Esophagus squamous epithelium (tissue), 5 donors: ENCODE measurements around the gene GSE1. TPM values are rescaled to one million over a fixed set of nuclear protein-coding genes. Genes with fewer than 3 reads are reported as not detected.
A peak's percentile ranks its signal among the peaks of the same experiment; 100 is the strongest.

Experiments used
- DNase-seq: peaks from one replicate; lab custom pipeline; 2025; lab: John Stamatoyannopoulos, UW
- H3K27ac ChIP-seq, 4 donors: fragments of 200-600 bp; sonication (generic); one replicate each; pipeline ENCODE4 v1.5.1; 2016 to 2019; ENCODE audit warnings: mild to moderate bottlenecking in 1 of 4
- H3K27me3 ChIP-seq, 4 donors: fragments of 200-600 bp; sonication (generic); 1 replicate in 3 of 4; 2 replicates in 1 of 4; pipeline versions ENCODE4 v1.5.1 to v1.6.0; 2017 to 2021; ENCODE audit warnings: antibody characterized with exemption in 1 of 4
- H3K36me3 ChIP-seq, 3 donors: fragments of 200-600 bp; sonication (generic); one replicate each; pipeline ENCODE4 v1.5.1; 2016 to 2019
- H3K4me1 ChIP-seq, 3 donors: fragments of 200-600 bp; sonication (generic); one replicate each; pipeline ENCODE4 v1.5.1; 2017 to 2019
- H3K4me3 ChIP-seq, 4 donors: fragments of 200-600 bp; sonication (generic); 1 replicate in 3 of 4; 2 replicates in 1 of 4; pipeline ENCODE4 v1.5.1; 2016 to 2019; ENCODE audit warnings: mild to moderate bottlenecking in 2 of 4, moderate library complexity in 1 of 4
- H3K9me3 ChIP-seq, 3 donors: fragments of 200-600 bp; sonication (generic); one replicate each; pipeline ENCODE4 v1.5.1; 2016 to 2019
- CTCF ChIP-seq, 6 experiments: fragments of 450-650 bp in 4 of 6; fragments of 200-600 bp in 2 of 6; sonication (generic) in 2 of 6; IDR thresholded peaks; one replicate each; pipeline ENCODE4 v1.5.1; 2016 to 2019; ENCODE audit warnings: antibody characterized with exemption in 6 of 6, mild to moderate bottlenecking in 4 of 6, moderate library complexity in 4 of 6
- POLR2A ChIP-seq, 4 donors: fragments of 450-650 bp; IDR thresholded peaks; one replicate each; pipeline ENCODE4 v1.6.1; 2017; ENCODE audit warnings: antibody characterized with exemption in 4 of 4, mild to moderate bottlenecking in 4 of 4, moderate library complexity in 3 of 4
- WGBS, 2 donors: methylation state at CpG; one replicate each; pipeline ENCODE4 v1.1.5; 2018; 5-methylcytosine and 5-hydroxymethylcytosine counted together
- intact Hi-C: fragments of 100-400 bp; cut with DNase I; formaldehyde crosslinking; loops from one replicate; pipeline ENCODE4 v1.15.0; 2022
- total RNA-seq, 4 donors: library from RNA; depleted of rRNA; stranded (reverse); fragments of >200 nt; gene quantifications; one replicate each; pipeline ENCODE4 v1.1.0, GENCODE V29; 2016
- donor health status: DM: yes; HTN: yes; CAD: no.

GSE1 gene
- total RNA-seq, 4 donors from 2014 or later: 24.6 to 33.6 (median 28.9) TPM

- Histone ChIP-seq H3K27ac (peak overlapping the region in 2 of 4 donors; percentile 21 to 36), H3K36me3 (no peaks in the 10 kb centered on the region), H3K9me3 (no peaks in the 10 kb centered on the region), H3K27me3 (no peaks in the 10 kb centered on the region), H3K4me1 (peaks cover 8 to 69% (median 36%) of the 10 kb centered on the region in 3 donors), H3K4me3 (no peak overlapping the region)
- TF ChIP-seq POLR2A (IDR thresholded peaks at IDR 0.05) (no peak), CTCF (IDR thresholded peaks at IDR 0.05) (no peak)
- 73 to 77% methylated on average over 7 to 10 of the region's 10 CpGs for WGBS, 2 donors
- intact Hi-C loops: no loop called here
- DNase-seq: no peak
These were observed 41.1 kb upstream of the GSE1 start for GRCh38 chr16:85571813-85572619.

- no peaks in the 10 kb centered on the region for H3K36me3 ChIP-seq
- no peaks in the 10 kb centered on the region for H3K9me3 ChIP-seq
- WGBS, 2 donors: 81 to 84% methylated on average over 13 to 15 of the region's 15 CpGs
- intact Hi-C loops: no loop called here
- no peak for DNase-seq
- H3K4me1 ChIP-seq: peaks cover 8 to 68% (median 36%) of the 10 kb centered on the region in 3 donors
- no peak overlapping the region for H3K4me3 ChIP-seq
- TF ChIP-seq CTCF (IDR thresholded peaks at IDR 0.05): no peak
- TF ChIP-seq POLR2A (IDR thresholded peaks at IDR 0.05): no peak
- H3K27ac ChIP-seq: peak overlapping the region in 3 of 4 donors; percentile 24 to 71 (median 71)
- H3K27me3 ChIP-seq: no peaks in the 10 kb centered on the region
These were observed 40.0 kb upstream of the GSE1 start for GRCh38 chr16:85573045-85573695.

- Histone ChIP-seq H3K4me3 (peak overlapping the region in 1 of 4 donors; percentile 39), H3K4me1 (peaks cover 8 to 75% (median 36%) of the 10 kb centered on the region in 3 donors)
- intact Hi-C loops: no loop called here
These were observed 39.2 kb upstream of the GSE1 start for GRCh38 chr16:85573696-85574641.

More at GRCh38 chr16:85573696-85574641, 39.2 kb upstream of the GSE1 start:
- Histone ChIP-seq H3K27me3 (no peaks in the 10 kb centered on the region), H3K36me3 (no peaks in the 10 kb centered on the region), H3K9me3 (no peaks in the 10 kb centered on the region), H3K27ac (peak overlapping the region; percentile 24 to 71 (median 56))
- no peak for DNase-seq
- WGBS, 2 donors: 57 to 70% methylated on average over 4 to 10 of the region's 37 CpGs
- TF ChIP-seq CTCF (IDR thresholded peaks at IDR 0.05) (no peak), POLR2A (IDR thresholded peaks at IDR 0.05) (no peak)
